Ishikawa (cell line): Measurements from ENCODE around the gene SMARCC1.

Experiments
- CREB1 ChIP-seq: IDR thresholded peaks from 2 replicates; pipeline ENCODE4 v1.6.1; 2012; ENCODE audit warnings: low read depth
- EP300 ChIP-seq: IDR thresholded peaks from 2 replicates; pipeline ENCODE4 v1.6.1; 2012; ENCODE audit warnings: borderline replicate concordance
- FOXM1 ChIP-seq: IDR thresholded peaks from 2 replicates; pipeline ENCODE4 v1.6.1; 2012; ENCODE audit warnings: low read depth, borderline replicate concordance
- NFIC ChIP-seq: IDR thresholded peaks from 2 replicates; pipeline ENCODE4 v1.6.1; 2012
- YY1 ChIP-seq: IDR thresholded peaks from 2 replicates; pipeline ENCODE4 v1.6.1; 2012; ENCODE audit warnings: low read depth
- TF ChIP-seq, protein P1 (sequence below): IDR thresholded peaks from 2 replicates; pipeline ENCODE4 v1.6.1; 2012; ENCODE audit warnings: low read depth, mild to moderate bottlenecking

DNA sequence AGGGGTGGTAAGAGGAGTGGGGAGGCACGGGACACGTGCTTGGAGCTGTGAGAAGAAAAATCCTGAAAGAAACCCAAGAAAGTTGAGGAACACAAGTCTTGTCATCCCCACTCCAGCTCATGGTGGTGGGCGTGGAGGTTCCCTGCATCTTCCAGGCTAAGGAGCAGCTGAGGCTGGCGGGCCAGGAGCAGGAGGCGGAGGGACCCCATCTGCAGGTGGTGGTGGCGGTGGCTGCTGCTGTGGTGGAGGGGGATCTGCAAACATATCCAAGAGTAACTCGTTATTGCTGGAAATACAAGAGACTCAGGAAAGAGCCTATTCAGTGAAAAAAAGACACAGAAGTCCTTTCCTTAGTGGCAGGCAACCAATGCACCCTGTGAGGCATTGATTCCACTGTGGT lies 193.6 kb downstream of the SMARCC1 start:
- TF ChIP-seq EP300 (no peak), NFIC (no peak), FOXM1 (no peak), YY1 (no peak), CREB1 (no peak)
- TF ChIP-seq, protein P1, sequence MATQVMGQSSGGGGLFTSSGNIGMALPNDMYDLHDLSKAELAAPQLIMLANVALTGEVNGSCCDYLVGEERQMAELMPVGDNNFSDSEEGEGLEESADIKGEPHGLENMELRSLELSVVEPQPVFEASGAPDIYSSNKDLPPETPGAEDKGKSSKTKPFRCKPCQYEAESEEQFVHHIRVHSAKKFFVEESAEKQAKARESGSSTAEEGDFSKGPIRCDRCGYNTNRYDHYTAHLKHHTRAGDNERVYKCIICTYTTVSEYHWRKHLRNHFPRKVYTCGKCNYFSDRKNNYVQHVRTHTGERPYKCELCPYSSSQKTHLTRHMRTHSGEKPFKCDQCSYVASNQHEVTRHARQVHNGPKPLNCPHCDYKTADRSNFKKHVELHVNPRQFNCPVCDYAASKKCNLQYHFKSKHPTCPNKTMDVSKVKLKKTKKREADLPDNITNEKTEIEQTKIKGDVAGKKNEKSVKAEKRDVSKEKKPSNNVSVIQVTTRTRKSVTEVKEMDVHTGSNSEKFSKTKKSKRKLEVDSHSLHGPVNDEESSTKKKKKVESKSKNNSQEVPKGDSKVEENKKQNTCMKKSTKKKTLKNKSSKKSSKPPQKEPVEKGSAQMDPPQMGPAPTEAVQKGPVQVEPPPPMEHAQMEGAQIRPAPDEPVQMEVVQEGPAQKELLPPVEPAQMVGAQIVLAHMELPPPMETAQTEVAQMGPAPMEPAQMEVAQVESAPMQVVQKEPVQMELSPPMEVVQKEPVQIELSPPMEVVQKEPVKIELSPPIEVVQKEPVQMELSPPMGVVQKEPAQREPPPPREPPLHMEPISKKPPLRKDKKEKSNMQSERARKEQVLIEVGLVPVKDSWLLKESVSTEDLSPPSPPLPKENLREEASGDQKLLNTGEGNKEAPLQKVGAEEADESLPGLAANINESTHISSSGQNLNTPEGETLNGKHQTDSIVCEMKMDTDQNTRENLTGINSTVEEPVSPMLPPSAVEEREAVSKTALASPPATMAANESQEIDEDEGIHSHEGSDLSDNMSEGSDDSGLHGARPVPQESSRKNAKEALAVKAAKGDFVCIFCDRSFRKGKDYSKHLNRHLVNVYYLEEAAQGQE: no peak
